GM21367 (cell line): Measurements from ENCODE around the gene VWF.

ENCODE experiments used
- ATAC-seq: cut with Tn5 transposase; IDR thresholded peaks from one replicate; pipeline ENCODE4 v1.9.1; 2021; ENCODE audit not compliant: unreplicated experiment

The VWF gene

GRCh38 chr12:5988659-5989116, 135.8 kb downstream of the VWF start:
- ATAC-seq, result peak; percentile 78

- no peak for ATAC-seq
Observed at GRCh38 chr12:5988088-5988487, 136.4 kb downstream of the VWF start.

GRCh38 chr12:5987573-5987972, 136.9 kb downstream of the VWF start:
- ATAC-seq, result no peak

- ATAC-seq, result no peak
Observed at GRCh38 chr12:5985471-5985870, 139.0 kb downstream of the VWF start.

GRCh38 chr12:5984873-5985272, 139.6 kb downstream of the VWF start:
- no peak for ATAC-seq

- no peak for ATAC-seq
Observed at GRCh38 chr12:5982106-5982505, 142.4 kb downstream of the VWF start.

- no peak for ATAC-seq
Observed at GRCh38 chr12:5977556-5977955, 146.9 kb downstream of the VWF start.

- no peak for ATAC-seq
Observed at GRCh38 chr12:5976711-5977110, 147.8 kb downstream of the VWF start.

- ATAC-seq, result no peak
Observed at GRCh38 chr12:5976196-5976595, 148.3 kb downstream of the VWF start.

GRCh38 chr12:5973461-5974115, 150.9 kb downstream of the VWF start:
- no peak for ATAC-seq

GRCh38 chr12:5972387-5972786, 152.1 kb downstream of the VWF start:
- ATAC-seq, result no peak

GRCh38 chr12:5971194-5971850, 153.1 kb downstream of the VWF start:
- ATAC-seq, result no peak

GRCh38 chr12:5969974-5970690, 154.3 kb downstream of the VWF start:
- ATAC-seq, result no peak

- ATAC-seq, result no peak
Observed at GRCh38 chr12:5969156-5969973, 155.1 kb downstream of the VWF start.

- no peak for ATAC-seq
Observed at GRCh38 chr12:5967645-5968415, 156.6 kb downstream of the VWF start.

- no peak for ATAC-seq
Observed at GRCh38 chr12:5966486-5967095, 157.9 kb downstream of the VWF start.

GRCh38 chr12:5965950-5966383, 158.5 kb downstream of the VWF start:
- ATAC-seq, result no peak

GRCh38 chr12:5964913-5965900, 159.3 kb downstream of the VWF start:
- ATAC-seq, result no peak

GRCh38 chr12:5963515-5963914, 161.0 kb downstream of the VWF start:
- ATAC-seq, result no peak
